ENCODE measurements around the gene CD28.
"Not testable (repeated sequence)": the region's sequence is repeated elsewhere in the genome, so short reads cannot be mapped to it uniquely, and the experiment has no call there.

CD28 gene

DNA sequence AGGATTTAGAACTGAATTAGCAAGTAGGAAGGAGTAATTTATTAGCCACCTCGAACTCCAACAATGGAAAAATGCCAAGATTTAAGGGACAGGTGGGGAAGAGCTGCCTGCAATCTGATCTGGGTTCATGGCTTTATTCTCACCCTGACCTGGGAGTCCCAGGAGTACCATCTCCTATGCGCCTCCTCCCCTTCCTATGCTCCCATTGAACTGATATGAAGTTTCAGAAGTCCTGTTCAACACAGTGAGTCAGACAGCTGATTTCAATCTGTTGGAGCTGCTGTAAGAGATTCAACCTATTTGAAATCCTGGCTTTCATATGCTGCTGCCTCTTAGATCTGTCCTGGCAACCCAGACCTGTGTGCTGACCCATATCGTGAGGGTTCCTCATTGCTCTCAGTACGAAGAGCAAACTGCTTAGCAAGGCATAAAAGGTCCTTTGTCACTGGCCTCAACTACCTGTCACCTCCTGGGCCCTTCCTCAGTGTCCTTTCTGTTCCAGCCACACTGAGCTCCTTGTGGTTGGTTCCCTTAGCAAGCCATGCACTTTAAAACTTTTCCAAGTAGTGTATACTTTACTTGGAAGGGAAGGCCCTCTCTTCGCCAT, 15.9 kb upstream of the CD28 start:
- DNase-seq (ENCODE audit: low read depth): no peak
- TF ChIP-seq, protein P1, sequence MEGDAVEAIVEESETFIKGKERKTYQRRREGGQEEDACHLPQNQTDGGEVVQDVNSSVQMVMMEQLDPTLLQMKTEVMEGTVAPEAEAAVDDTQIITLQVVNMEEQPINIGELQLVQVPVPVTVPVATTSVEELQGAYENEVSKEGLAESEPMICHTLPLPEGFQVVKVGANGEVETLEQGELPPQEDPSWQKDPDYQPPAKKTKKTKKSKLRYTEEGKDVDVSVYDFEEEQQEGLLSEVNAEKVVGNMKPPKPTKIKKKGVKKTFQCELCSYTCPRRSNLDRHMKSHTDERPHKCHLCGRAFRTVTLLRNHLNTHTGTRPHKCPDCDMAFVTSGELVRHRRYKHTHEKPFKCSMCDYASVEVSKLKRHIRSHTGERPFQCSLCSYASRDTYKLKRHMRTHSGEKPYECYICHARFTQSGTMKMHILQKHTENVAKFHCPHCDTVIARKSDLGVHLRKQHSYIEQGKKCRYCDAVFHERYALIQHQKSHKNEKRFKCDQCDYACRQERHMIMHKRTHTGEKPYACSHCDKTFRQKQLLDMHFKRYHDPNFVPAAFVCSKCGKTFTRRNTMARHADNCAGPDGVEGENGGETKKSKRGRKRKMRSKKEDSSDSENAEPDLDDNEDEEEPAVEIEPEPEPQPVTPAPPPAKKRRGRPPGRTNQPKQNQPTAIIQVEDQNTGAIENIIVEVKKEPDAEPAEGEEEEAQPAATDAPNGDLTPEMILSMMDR (IDR thresholded peaks at IDR 0.05; ENCODE audit: insufficient read depth, low read depth, low read length, missing control alignments): no peak
- H3K4me3 ChIP-seq (ENCODE audit: low read depth, low read length): no peak overlapping the region

DNA sequence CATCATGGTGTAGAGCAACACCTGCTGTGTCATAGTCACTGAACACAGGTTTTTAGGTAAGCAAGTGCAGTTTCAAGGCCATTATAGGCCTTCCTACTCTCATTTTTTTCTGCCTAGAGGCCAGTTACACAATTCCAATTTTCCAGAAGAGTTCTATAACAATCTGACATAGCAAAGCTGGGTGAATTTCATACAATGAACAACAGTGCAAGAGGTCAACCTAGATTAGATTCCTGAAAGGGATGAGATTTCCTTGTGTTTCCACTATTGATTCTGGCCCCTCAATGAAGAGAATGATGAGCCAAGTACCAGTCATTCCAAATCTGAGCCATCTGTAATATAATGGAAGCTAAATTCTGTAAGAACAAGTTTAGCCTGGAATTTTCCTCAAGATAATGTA, 15.3 kb upstream of the CD28 start:
- DNase-seq (ENCODE audit: low read depth): no peak
- no peak overlapping the region for H3K4me3 ChIP-seq (ENCODE audit: low read depth, low read length)
- TF ChIP-seq, protein P1 (IDR thresholded peaks at IDR 0.05; ENCODE audit: insufficient read depth, low read depth, low read length, missing control alignments): no peak

GRCh38 chr2:203692031-203692710, 14.3 kb upstream of the CD28 start:
- H3K4me3 ChIP-seq (ENCODE audit: low read depth, low read length): no peak overlapping the region
- no peak for DNase-seq (ENCODE audit: low read depth)
- TF ChIP-seq, protein P1 (IDR thresholded peaks at IDR 0.05; ENCODE audit: insufficient read depth, low read depth, low read length, missing control alignments): no peak

DNA sequence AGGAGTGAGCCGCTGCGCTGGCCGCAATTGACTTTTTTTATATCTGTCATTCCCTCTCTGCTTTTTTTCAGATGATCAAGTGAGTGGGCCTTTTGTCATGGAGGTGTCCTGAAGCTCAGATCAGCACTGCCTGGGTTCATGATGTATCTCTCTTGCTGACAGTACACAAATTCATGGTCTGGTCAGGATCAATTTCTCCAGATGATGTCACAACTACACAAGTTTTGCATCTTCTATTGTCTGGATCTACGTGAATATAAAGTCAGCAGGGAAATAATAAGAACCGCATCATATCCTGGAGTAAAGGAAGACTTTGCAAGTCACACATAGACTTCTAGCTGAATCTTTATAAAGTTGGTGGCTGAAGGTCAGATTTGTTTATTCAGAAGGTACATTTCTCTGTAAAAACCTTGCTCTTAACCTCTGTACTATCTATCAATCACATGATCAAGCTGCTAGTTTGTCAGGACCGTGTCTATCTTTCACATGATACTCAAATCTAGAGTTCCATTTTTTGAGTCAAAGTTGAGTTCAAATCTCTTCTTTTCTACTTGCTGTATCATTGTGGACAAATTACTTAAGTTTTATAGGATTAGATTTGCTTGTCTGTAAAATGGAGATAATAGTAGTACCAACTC, 13.1 kb upstream of the CD28 start:
- H3K4me3 ChIP-seq (ENCODE audit: low read depth, low read length): no peak overlapping the region
- DNase-seq (ENCODE audit: low read depth): no peak
- TF ChIP-seq, protein P1 (IDR thresholded peaks at IDR 0.05; ENCODE audit: insufficient read depth, low read depth, low read length, missing control alignments): no peak

DNA sequence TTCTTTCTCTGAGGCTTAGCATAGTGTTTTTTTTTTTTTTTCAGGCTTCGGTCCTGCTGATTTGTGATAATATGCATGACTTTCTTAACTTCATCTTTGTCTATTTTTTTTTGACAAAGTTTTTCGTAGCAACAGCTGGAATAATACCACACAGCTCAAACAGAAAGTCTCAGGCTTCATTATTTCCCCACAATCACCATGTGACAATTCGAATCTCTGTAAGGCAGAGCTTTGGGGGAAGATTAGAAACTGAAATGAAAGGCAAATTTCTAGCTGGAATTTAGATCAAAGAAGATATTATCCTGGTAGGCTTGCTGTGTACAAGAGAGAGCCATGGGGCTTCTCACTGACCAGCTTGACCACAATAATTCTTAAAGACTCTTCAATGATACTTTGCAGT, 12.2 kb upstream of the CD28 start:
- TF ChIP-seq, protein P1 (IDR thresholded peaks at IDR 0.05; ENCODE audit: insufficient read depth, low read depth, low read length, missing control alignments): no peak
- DNase-seq (ENCODE audit: low read depth): no peak
- no peak overlapping the region for H3K4me3 ChIP-seq (ENCODE audit: low read depth, low read length)

DNA sequence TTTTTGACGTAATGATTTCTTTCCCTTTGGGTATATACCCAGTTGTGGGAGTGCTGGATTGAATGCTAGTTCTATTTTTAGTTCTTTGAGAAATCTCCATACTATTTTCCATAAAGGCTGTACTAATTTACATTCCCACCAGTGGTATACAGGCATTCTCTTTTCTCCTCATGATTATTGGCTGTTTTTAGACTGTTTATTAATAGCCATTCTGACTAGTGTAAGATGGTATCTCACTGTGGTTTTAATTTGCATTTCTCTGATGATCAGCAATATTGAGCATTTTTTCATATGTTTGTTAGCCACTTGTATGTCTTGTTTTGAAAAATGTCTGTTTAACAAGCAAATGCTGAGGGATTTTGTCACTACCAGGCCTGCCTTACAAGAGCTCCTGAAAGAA, 9.2 kb upstream of the CD28 start:
- TF ChIP-seq, protein P1 (IDR thresholded peaks at IDR 0.05; ENCODE audit: insufficient read depth, low read depth, low read length, missing control alignments): no peak
- no peak overlapping the region for H3K4me3 ChIP-seq (ENCODE audit: low read depth, low read length)
- peak; percentile 29 for DNase-seq (ENCODE audit: low read depth)

- not testable (repeated sequence) for DNase-seq (ENCODE audit: low read depth)
These were observed 8.7 kb upstream of the CD28 start for GRCh38 chr2:203697763-203698162.

GRCh38 chr2:203698410-203698809, 8.0 kb upstream of the CD28 start:
- not testable (repeated sequence) for DNase-seq (ENCODE audit: low read depth); H3K4me3 ChIP-seq (ENCODE audit: low read depth, low read length)

More at GRCh38 chr2:203697763-203698162, 8.7 kb upstream of the CD28 start:
- not testable (repeated sequence) for H3K4me3 ChIP-seq (ENCODE audit: low read depth, low read length)
